ENCODE results near the gene ZNF497. TPM values are rescaled to one million over a fixed set of nuclear protein-coding genes. Genes with fewer than 3 reads are reported as not detected.
A peak's percentile ranks its signal among the peaks of the same experiment; 100 is the strongest.

Gene ZNF497
- total and polyA plus RNA-seq, 9 of the 15 experiments (the other 6 are each of a cell fraction or from before 2014, with no cell fraction given): 0.06 to 0.98 (median 0.44) TPM; not detected in 1

GRCh38 chr19:58326914-58327726 is 35.4 kb downstream of the ZNF497 start, which contains the start of gene ZSCAN22 (continued):
- no peak for TF ChIP-seq ATF4 (CRISPR knock-in tag; IDR thresholded peaks at IDR 0.05)
- no peak for TF ChIP-seq ZNF384 (IDR thresholded peaks at IDR 0.05; ENCODE audit: low read depth, low read length)
- TF ChIP-seq CHD1 (IDR thresholded peaks at IDR 0.05; ENCODE audit: low read length): no peak
- peak; percentile 76; the same call in 1 of the 2 replicates for TF ChIP-seq CBX5 (IDR thresholded peaks at IDR 0.05; ENCODE audit: borderline replicate concordance, low read depth)
- no peak for TF ChIP-seq PRMT5 (CRISPR knock-in tag; IDR thresholded peaks at IDR 0.05)
- no peak for TF ChIP-seq PCBP1 (IDR thresholded peaks at IDR 0.05; ENCODE audit: low read depth, low read length, poor library complexity, severe bottlenecking)
- TF ChIP-seq ZNF511 (CRISPR knock-in tag; IDR thresholded peaks at IDR 0.05): peak; percentile 60
- TF ChIP-seq ZKSCAN1 (IDR thresholded peaks at IDR 0.05; ENCODE audit: low read depth, low read length): peak; percentile 94
- TF ChIP-seq NFXL1 (CRISPR knock-in tag; IDR thresholded peaks at IDR 0.05): no peak
- TF ChIP-seq, protein P1, sequence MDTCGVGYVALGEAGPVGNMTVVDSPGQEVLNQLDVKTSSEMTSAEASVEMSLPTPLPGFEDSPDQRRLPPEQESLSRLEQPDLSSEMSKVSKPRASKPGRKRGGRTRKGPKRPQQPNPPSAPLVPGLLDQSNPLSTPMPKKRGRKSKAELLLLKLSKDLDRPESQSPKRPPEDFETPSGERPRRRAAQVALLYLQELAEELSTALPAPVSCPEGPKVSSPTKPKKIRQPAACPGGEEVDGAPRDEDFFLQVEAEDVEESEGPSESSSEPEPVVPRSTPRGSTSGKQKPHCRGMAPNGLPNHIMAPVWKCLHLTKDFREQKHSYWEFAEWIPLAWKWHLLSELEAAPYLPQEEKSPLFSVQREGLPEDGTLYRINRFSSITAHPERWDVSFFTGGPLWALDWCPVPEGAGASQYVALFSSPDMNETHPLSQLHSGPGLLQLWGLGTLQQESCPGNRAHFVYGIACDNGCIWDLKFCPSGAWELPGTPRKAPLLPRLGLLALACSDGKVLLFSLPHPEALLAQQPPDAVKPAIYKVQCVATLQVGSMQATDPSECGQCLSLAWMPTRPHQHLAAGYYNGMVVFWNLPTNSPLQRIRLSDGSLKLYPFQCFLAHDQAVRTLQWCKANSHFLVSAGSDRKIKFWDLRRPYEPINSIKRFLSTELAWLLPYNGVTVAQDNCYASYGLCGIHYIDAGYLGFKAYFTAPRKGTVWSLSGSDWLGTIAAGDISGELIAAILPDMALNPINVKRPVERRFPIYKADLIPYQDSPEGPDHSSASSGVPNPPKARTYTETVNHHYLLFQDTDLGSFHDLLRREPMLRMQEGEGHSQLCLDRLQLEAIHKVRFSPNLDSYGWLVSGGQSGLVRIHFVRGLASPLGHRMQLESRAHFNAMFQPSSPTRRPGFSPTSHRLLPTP (IDR thresholded peaks at IDR 0.05; ENCODE audit: borderline replicate concordance, extremely low read depth, insufficient read length): no peak
- TF ChIP-seq, protein P2, sequence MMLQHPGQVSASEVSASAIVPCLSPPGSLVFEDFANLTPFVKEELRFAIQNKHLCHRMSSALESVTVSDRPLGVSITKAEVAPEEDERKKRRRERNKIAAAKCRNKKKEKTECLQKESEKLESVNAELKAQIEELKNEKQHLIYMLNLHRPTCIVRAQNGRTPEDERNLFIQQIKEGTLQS (IDR thresholded peaks at IDR 0.05): no peak; the same call in 1 of the 2 replicates
- TF ChIP-seq, protein P2 (CRISPR knock-in tag; conservative IDR thresholded peaks at IDR 0.05): 0 out of 2 replicates have a peak, but pooled peaks have one; percentile 44
- no peak for TF ChIP-seq SIRT6 (IDR thresholded peaks at IDR 0.05; ENCODE audit: low read depth, low read length)
- no peak for TF ChIP-seq FOXA1 (IDR thresholded peaks at IDR 0.05; ENCODE audit: borderline replicate concordance)
- no peak for TF ChIP-seq TCFL5 (CRISPR knock-in tag; conservative IDR thresholded peaks at IDR 0.05)
- TF ChIP-seq ZNF79 (CRISPR knock-in tag; IDR thresholded peaks at IDR 0.05; ENCODE audit: low read depth): no peak
- TF ChIP-seq ZSCAN32 (CRISPR knock-in tag; IDR thresholded peaks at IDR 0.05): 0 out of 2 replicates have a peak, but pooled peaks have one; percentile 40
- TF ChIP-seq RNF2 (IDR thresholded peaks at IDR 0.05): peak; percentile 88
- peak; percentile 94 for TF ChIP-seq ETV5 (CRISPR knock-in tag; IDR thresholded peaks at IDR 0.05; ENCODE audit: low read depth)
- no peak; the same call in 1 of the 2 replicates for TF ChIP-seq CC2D1A (IDR thresholded peaks at IDR 0.05)
- TF ChIP-seq, protein P3, sequence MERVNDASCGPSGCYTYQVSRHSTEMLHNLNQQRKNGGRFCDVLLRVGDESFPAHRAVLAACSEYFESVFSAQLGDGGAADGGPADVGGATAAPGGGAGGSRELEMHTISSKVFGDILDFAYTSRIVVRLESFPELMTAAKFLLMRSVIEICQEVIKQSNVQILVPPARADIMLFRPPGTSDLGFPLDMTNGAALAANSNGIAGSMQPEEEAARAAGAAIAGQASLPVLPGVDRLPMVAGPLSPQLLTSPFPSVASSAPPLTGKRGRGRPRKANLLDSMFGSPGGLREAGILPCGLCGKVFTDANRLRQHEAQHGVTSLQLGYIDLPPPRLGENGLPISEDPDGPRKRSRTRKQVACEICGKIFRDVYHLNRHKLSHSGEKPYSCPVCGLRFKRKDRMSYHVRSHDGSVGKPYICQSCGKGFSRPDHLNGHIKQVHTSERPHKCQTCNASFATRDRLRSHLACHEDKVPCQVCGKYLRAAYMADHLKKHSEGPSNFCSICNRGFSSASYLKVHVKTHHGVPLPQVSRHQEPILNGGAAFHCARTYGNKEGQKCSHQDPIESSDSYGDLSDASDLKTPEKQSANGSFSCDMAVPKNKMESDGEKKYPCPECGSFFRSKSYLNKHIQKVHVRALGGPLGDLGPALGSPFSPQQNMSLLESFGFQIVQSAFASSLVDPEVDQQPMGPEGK (CRISPR knock-in tag; IDR thresholded peaks at IDR 0.05; ENCODE audit: borderline replicate concordance): no peak

All from K562 (cell line).